ENCODE measurements around the gene IGHMBP2.

Gene IGHMBP2

DNA sequence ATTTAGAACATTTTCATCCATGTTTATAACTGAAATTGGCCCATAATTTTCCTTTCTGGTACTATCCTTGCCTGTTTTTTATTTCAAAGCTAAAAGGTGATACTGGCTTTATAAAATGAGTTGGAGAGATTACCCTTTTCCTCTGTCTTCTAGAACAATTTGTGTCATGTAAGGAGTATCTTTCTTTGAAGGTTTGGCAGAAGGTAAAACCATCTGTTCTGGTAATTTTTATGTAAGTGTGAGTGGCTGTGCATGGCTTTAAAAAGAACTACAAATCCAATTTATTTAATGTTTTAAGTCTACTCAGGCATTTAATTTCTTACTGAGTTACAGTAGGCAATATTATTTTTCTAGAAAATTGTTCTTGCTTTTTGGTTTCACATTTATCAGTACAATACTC, 84.8 kb downstream of the IGHMBP2 start:
- no peak for FAIRE-seq

More for the DNA sequence above, 84.8 kb downstream of the IGHMBP2 start:
- TF ChIP-seq PAX5 (IDR thresholded peaks at IDR 0.05; ENCODE audit: insufficient read depth, low read length, severe bottlenecking) = no peak
- no peak for TF ChIP-seq POU2F2 (IDR thresholded peaks at IDR 0.05; ENCODE audit: low read depth, low read length)
- no peak for TF ChIP-seq SPI1 (IDR thresholded peaks at IDR 0.05; ENCODE audit: low read depth, low read length)
- no peak for DNase-seq (ENCODE audit: insufficient read length, low spot score)

Measured in GM12891 (cell line).